GM12801 (cell line): ENCODE results near the gene BRCC3.

Experiments
- CTCF ChIP-seq: IDR thresholded peaks from one replicate; pipeline ENCODE4 v1.5.1; 2011; ENCODE audit warnings: control low read depth; ENCODE audit not compliant: insufficient read length; ENCODE audit errors: extremely low read depth

Gene BRCC3

GRCh38 chrX:155053656-155054055 is 17.7 kb upstream of the BRCC3 start:
- no peak for TF ChIP-seq CTCF

GRCh38 chrX:155054255-155054654 is 17.1 kb upstream of the BRCC3 start:
- TF ChIP-seq CTCF: no peak

- TF ChIP-seq CTCF: no peak
These were observed 15.8 kb upstream of the BRCC3 start for GRCh38 chrX:155055494-155055893.

GRCh38 chrX:155056471-155056870 is 14.8 kb upstream of the BRCC3 start:
- no peak for TF ChIP-seq CTCF

GRCh38 chrX:155056877-155057792 is 14.2 kb upstream of the BRCC3 start:
- TF ChIP-seq CTCF: no peak

- no peak for TF ChIP-seq CTCF
These were observed 9.5 kb upstream of the BRCC3 start for GRCh38 chrX:155061760-155062159.

GRCh38 chrX:155065035-155065734 is 6.1 kb upstream of the BRCC3 start:
- TF ChIP-seq CTCF: no peak
